GM12875 (cell line): ENCODE measurements around the gene AIRE.

Source experiments
- H3K4me3 ChIP-seq: one replicate; pipeline ENCODE4 v1.5.1; 2011; ENCODE audit warnings: low read depth, low read length, control low read depth
- TF ChIP-seq, protein P1 (sequence below): IDR thresholded peaks from 2 replicates; pipeline ENCODE4 v1.5.1; 2011; ENCODE audit warnings: low read depth, mild to moderate bottlenecking, control low read depth, inconsistent platforms, low read length, moderate library complexity, borderline replicate concordance; ENCODE audit not compliant: insufficient read depth

The AIRE gene

DNA sequence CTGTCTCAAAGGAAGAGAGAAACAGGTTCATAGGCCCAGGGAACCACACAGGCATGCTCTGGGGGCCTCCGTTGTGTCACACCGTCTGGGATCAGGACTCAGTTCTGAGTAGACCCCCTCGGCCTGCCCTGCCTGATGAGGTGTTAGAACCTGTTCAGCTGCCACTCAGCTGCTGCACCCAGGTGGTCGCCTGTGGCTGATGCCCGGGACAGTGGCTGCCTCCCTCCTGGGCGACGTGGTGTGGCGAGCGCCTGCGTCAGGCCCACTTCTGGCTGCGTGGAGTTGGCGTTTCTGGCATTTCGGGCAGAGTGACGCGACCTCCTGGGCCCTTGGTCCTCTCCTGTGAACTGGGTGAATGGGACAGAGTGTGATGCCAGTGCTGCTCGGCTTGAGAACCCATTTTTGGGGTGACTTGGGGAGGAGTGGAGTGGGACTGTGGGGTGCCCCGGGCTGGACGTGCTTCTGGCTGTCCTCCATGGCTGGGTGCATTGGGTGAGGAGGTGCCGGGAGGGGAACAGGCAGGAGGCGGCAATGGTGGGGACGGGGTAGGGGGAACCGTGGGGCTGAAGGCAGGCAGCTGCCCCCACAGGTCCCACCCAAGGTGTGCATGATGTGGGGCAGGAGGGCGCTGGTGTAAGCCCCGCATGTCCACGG, 42.7 kb downstream of the AIRE start:
- H3K4me3 ChIP-seq: no peak overlapping the region
- TF ChIP-seq, protein P1, sequence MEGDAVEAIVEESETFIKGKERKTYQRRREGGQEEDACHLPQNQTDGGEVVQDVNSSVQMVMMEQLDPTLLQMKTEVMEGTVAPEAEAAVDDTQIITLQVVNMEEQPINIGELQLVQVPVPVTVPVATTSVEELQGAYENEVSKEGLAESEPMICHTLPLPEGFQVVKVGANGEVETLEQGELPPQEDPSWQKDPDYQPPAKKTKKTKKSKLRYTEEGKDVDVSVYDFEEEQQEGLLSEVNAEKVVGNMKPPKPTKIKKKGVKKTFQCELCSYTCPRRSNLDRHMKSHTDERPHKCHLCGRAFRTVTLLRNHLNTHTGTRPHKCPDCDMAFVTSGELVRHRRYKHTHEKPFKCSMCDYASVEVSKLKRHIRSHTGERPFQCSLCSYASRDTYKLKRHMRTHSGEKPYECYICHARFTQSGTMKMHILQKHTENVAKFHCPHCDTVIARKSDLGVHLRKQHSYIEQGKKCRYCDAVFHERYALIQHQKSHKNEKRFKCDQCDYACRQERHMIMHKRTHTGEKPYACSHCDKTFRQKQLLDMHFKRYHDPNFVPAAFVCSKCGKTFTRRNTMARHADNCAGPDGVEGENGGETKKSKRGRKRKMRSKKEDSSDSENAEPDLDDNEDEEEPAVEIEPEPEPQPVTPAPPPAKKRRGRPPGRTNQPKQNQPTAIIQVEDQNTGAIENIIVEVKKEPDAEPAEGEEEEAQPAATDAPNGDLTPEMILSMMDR: no peak

DNA sequence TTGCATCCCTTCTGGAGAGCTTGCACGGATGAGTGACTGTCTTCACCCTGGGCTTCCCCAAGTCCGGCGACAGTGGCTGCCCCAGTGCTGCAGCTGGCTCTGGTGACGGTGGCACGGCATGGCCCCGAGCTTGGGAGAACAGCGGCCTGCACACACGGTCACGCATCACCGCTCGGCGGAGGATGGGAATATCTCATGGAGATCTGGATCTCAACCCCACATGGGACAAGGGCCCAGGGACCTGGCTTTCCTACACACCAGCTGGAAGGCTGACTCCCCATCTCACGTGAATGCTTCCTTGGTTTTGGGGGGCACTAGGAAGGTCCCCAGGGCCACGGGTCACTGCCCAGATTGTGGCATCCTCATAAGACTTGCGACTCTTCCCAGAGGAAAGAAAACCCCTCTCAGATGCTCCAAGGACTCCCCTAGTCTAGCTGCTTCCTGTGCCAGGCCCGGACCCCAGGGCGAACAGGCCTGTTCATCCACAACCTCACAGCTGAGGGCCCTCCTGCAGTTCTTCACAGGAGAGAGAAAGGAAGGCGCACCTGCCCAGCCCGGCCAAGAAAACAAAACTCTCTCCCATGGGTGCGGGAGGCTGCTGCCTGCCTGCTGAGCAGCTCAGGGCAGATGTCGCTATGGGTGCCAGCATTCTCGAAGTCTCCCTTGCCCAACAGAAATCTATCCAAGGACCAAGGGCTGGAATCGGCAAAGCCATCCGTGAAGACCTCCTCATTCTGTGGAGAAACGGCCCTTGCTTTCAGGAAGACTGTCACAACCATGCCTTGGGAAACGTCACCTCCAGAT, 43.6 kb downstream of the AIRE start:
- no peak overlapping the region for H3K4me3 ChIP-seq

DNA sequence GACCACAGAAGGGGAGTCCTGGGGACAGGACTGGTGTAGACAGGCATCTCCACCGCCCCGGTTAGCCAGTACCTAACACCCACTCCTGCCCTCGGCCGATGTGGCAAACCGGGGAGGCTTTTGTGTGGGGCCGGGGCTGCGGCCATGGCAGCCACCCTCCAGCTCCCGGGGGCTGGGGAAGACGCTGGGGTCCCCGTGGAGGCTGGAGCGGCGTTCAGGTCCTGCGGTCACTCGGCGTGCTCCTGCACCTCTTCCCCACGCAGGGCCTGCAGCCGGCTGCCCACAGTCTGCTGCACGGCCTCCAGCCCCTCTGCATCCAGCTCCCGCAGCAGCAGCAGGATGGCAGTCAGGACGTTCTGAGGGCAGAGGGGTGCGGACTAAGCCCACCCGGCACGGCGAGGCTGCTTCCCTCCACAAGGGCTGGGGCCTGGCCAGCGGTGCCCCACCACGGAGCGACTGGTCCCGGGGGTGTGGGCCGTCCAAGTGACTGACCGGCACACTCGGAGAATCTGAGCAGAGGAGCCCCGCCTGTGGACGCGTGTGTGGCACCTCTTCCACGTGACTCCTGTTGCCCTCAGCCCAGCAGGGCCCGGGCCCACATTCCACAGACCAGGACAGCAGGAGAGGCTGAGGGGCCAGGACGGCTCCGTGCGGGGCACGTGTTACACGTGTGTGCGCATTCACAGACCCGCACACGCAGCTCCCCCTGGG, 44.5 kb downstream of the AIRE start:
- TF ChIP-seq, protein P1: no peak
- no peak overlapping the region for H3K4me3 ChIP-seq

More for the DNA sequence above, 43.6 kb downstream of the AIRE start:
- TF ChIP-seq, protein P1: no peak

DNA sequence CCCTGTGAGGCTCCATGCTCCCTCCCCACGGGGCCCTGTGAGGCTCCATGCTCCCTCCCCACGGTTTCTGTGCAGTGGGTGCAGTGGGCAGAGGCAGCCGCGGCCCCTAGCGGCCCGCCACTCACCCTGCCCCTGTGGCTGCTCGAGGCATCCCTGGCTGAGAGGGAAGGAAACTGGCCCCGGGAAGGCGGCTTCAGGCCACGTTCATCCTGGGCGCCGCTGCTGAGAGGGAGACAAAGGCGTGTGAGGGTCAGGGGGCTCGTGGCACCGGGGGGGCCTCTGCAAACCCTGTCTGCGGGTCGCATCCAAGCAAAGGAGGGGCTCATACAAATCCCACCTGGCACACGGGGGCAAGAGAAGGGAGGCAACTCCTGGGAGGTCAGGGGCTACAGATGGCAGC, 45.0 kb downstream of the AIRE start:
- H3K4me3 ChIP-seq: no peak overlapping the region
- TF ChIP-seq, protein P1: no peak

DNA sequence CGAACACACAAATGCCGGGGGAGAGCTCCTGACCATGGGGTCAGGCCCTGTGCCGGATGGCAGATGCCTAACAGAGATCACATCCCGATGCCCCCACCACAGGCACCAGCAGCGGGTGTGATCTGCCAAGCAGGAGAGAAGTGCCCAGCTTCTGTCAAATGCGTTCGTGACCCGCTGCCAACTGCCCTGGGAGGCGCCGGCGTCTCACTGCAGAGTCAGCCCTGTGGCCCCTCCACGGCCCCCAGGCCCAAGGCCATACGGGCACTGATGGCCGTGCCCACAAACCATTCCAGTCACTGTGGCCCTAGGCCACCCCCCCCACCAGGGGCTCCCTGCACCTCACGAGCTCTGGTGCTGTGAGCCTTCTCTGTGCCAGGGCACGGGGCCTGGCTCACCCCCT, 45.5 kb downstream of the AIRE start:
- TF ChIP-seq, protein P1: no peak
- no peak overlapping the region for H3K4me3 ChIP-seq

DNA sequence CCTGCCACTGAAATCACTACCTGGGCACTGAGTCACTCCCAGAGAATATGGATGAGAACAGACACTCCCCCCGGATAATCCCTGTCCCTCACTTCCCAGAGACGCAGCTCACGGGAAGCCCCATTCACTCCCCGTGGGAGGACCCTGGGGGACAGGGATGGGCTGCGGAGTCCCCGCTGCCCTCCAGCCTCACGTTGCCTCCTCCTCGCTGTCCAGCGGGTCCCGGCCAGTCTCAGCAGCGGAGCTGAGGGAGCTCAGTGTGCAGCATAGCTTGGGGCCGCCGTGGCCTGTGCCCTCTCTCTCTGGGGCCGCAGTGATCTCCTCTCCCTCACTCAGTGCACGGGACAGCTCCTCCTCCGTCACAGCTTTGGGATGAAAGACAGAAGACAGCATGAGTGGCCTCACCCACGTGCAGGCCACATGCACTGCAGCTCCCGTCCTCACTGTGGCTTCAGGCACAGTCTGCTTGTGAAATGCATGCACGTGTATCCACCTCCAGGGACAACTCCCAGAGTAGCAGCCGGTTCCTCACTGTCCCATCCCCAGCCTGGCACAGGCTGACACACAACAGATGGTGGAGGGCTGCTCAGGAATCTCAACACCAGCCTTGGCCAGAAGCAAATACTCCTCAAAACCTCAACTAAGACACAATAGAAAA, 46.1 kb downstream of the AIRE start:
- H3K4me3 ChIP-seq: no peak overlapping the region

More for the DNA sequence above, 46.1 kb downstream of the AIRE start:
- TF ChIP-seq, protein P1: no peak
